Progenitor cell of endocrine pancreas (in vitro differentiated cells): ENCODE measurements around the gene GSTK1. TPM values are rescaled to one million over a fixed set of nuclear protein-coding genes. Genes with fewer than 3 reads are reported as not detected.

Experiments
- DNase-seq: peaks from one replicate; pipeline ENCODE4 v3.0.0; 2021; ENCODE audit warnings: low spot score; ENCODE audit not compliant: unreplicated experiment
- H3K27ac Mint-ChIP-seq: 2 replicates; pipeline ENCODE4 v1.8.0; 2021; ENCODE audit warnings: mild to moderate bottlenecking, moderate library complexity, mixed read lengths
- H3K27me3 Mint-ChIP-seq: 2 replicates; pipeline ENCODE4 v1.8.0; 2021; ENCODE audit warnings: mixed read lengths
- H3K36me3 Mint-ChIP-seq: 2 replicates; pipeline ENCODE4 v1.8.0; 2022; ENCODE audit warnings: mixed read lengths; ENCODE audit not compliant: insufficient read depth
- H3K4me1 Mint-ChIP-seq: 2 replicates; pipeline ENCODE4 v1.8.0; 2021; ENCODE audit warnings: low read depth, mixed read lengths
- H3K4me3 Mint-ChIP-seq: 2 replicates; pipeline ENCODE4 v1.8.0; 2021; ENCODE audit warnings: low read depth, mild to moderate bottlenecking, moderate library complexity, mixed read lengths
- H3K9me3 Mint-ChIP-seq: 2 replicates; pipeline ENCODE4 v1.8.0; 2021; ENCODE audit warnings: low read depth, mixed read lengths
- total RNA-seq: library from RNA; stranded (reverse); gene quantifications from 2 replicates; pipeline ENCODE4 v1.2.1, GENCODE V29; 2021
- TF ChIP-seq, protein P1 (sequence below): fragments of 200-600 bp; sonication (generic); IDR thresholded peaks from one replicate; pipeline ENCODE4 v1.5.0; 2021; ENCODE audit warnings: antibody characterized with exemption, mild to moderate bottlenecking; ENCODE audit not compliant: unreplicated experiment

The GSTK1 gene
- total RNA-seq, 1 donor from 2014 or later: 110 TPM

DNA sequence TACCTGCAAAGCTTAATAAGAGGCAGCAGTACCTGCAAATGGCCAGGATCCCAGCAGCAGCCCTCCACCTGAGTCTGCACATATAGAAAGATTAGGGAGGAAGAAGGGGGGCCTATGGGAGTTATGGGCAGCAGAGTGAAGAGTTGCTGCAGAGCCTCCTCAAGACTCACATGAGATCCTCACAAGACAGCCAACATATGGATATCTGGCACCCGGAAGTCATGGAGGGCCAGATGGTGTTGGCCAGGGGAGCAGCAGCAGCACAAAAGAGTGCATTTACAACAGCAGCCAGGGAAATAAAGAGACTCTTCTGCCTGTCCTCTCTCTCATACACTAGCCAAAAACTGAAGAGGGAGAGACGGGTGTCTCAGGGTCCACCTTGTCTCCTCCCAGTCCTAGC lies 45.4 kb upstream of the GSTK1 start:
- DNase-seq: no peak
- no peak overlapping the region for H3K27ac Mint-ChIP-seq
- TF ChIP-seq, protein P1, sequence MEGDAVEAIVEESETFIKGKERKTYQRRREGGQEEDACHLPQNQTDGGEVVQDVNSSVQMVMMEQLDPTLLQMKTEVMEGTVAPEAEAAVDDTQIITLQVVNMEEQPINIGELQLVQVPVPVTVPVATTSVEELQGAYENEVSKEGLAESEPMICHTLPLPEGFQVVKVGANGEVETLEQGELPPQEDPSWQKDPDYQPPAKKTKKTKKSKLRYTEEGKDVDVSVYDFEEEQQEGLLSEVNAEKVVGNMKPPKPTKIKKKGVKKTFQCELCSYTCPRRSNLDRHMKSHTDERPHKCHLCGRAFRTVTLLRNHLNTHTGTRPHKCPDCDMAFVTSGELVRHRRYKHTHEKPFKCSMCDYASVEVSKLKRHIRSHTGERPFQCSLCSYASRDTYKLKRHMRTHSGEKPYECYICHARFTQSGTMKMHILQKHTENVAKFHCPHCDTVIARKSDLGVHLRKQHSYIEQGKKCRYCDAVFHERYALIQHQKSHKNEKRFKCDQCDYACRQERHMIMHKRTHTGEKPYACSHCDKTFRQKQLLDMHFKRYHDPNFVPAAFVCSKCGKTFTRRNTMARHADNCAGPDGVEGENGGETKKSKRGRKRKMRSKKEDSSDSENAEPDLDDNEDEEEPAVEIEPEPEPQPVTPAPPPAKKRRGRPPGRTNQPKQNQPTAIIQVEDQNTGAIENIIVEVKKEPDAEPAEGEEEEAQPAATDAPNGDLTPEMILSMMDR: no peak

DNA sequence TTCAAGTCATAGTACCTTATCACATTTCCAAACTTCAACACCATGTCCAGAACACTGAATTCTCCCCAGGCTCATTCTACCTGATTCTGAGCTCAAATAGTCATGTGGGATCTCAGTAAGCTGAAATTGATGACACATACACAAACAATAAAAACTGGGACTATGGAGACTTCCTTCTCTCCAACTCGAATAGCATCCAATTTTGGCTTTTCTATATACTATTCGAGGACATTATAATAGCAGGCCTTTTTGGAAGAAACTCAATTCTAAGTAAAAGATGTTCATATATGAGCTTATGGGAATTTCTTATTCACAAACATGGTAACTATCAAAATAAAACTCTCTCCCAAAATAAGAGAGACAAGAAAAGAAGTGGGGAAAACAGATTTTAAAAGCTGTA lies 42.0 kb upstream of the GSTK1 start:
- Mint-ChIP-seq H3K36me3 (no peaks in the 10 kb centered on the region), H3K4me3 (no peak overlapping the region), H3K27me3 (peaks cover 35% of the 10 kb centered on the region), H3K27ac (no peak overlapping the region), H3K9me3 (no peaks in the 10 kb centered on the region), H3K4me1 (peaks cover 3% of the 10 kb centered on the region)
- DNase-seq: no peak
- TF ChIP-seq, protein P1: no peak

More for the DNA sequence above, 45.4 kb upstream of the GSTK1 start:
- Mint-ChIP-seq H3K27me3 (peaks cover 18% of the 10 kb centered on the region), H3K36me3 (no peaks in the 10 kb centered on the region), H3K4me3 (no peak overlapping the region), H3K9me3 (no peaks in the 10 kb centered on the region), H3K4me1 (peaks cover 10% of the 10 kb centered on the region)

DNA sequence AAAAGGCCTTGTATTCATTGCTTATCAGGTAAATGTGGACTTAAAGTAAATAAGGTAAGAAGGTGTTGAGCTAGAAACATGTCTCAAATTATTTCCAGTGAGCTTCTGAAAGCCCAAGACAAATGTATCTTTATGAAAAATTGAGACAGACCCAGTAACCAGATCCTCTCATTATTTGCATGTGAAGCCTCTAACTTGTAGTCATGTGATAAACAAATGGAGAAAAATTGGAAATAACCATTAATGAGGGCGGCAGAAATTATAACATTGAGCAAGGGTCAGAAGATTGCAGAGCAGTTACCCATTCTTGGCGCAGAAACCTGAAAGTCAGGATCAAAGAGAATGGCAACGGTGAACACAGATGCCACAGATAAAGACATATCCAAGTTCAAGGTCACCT lies 41.5 kb upstream of the GSTK1 start, which contains the start of gene TAS2R40:
Gene TAS2R40, plus strand, starts transcription at position 301 of the 400 bp plus-strand sequence. Its CDS starts 42 bp downstream, at position 343.
- no peak for DNase-seq
- Mint-ChIP-seq H3K36me3 (no peaks in the 10 kb centered on the region), H3K9me3 (no peaks in the 10 kb centered on the region), H3K27ac (no peak within 1 kb of the TSS), H3K4me3 (no peak within 1 kb of the TSS), H3K4me1 (peaks cover 3% of the 10 kb centered on the region), H3K27me3 (peaks cover 37% of the 10 kb centered on the region)
- TF ChIP-seq, protein P1: no peak

DNA sequence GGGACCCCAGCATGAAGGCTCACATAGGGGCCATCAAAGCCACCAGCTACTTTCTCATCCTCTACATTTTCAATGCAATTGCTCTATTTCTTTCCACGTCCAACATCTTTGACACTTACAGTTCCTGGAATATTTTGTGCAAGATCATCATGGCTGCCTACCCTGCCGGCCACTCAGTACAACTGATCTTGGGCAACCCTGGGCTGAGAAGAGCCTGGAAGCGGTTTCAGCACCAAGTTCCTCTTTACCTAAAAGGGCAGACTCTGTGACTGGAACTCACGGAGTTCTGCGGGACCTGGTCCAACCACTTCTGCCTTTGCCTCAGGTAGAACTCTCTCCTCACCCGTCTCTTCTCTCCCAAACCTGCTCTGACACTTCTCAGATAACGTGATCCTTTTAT lies 40.5 kb upstream of the GSTK1 start:
- peaks cover 3% of the 10 kb centered on the region for H3K4me1 Mint-ChIP-seq
- no peak overlapping the region for H3K27ac Mint-ChIP-seq
- no peak for DNase-seq
- H3K4me3 Mint-ChIP-seq: no peak overlapping the region
- no peaks in the 10 kb centered on the region for H3K9me3 Mint-ChIP-seq
- peaks cover 35% of the 10 kb centered on the region for H3K27me3 Mint-ChIP-seq
- H3K36me3 Mint-ChIP-seq: no peaks in the 10 kb centered on the region
- TF ChIP-seq, protein P1: no peak

DNA sequence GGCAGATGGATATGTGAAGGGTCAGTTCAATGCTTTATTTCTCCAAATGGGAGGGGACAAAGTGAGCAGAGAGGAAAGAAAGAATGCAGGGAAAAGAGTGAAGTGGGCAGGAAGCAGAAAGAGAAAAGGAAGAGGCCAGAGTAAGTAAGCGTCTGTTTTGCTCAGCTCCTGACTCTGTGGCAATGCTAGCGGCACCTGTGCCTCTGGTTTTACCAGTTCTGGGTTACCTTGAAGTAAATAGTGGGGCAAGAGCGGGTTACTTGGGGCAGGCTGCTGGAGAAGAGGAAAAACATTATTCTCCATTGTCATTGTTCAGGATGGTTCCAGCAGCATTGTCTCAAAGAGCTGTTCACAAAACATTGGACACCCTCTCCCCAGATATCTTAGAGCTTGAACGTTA lies 39.5 kb upstream of the GSTK1 start:
- Mint-ChIP-seq H3K9me3 (no peaks in the 10 kb centered on the region), H3K27ac (no peak overlapping the region), H3K4me3 (no peak overlapping the region), H3K36me3 (no peaks in the 10 kb centered on the region), H3K4me1 (peaks cover 3% of the 10 kb centered on the region), H3K27me3 (peaks cover 27% of the 10 kb centered on the region)
- no peak for DNase-seq
- TF ChIP-seq, protein P1: no peak
